HFFc6 (cell line): ENCODE results near the gene SCD5. TPM values are rescaled to one million over a fixed set of nuclear protein-coding genes. Genes with fewer than 3 reads are reported as not detected.

Experiments used
- DNase-seq: peaks from one replicate; pipeline ENCODE4 v3.0.0-alpha.2; 2018
- H3K27ac Mint-ChIP-seq: 2 replicates; pipeline ENCODE4 v1.8.0; 2020; ENCODE audit warnings: mild to moderate bottlenecking, mixed read lengths
- H3K27me3 Mint-ChIP-seq: 2 replicates; pipeline ENCODE4 v1.8.0; 2021; ENCODE audit warnings: mild to moderate bottlenecking, moderate library complexity, mixed read lengths; ENCODE audit not compliant: insufficient read depth
- H3K36me3 Mint-ChIP-seq: 2 replicates; pipeline ENCODE4 v1.8.0; 2021; ENCODE audit warnings: low read depth, mixed read lengths
- H3K4me1 Mint-ChIP-seq: 2 replicates; pipeline ENCODE4 v1.8.0; 2020; ENCODE audit warnings: low read depth, mixed read lengths
- H3K4me3 Mint-ChIP-seq: 2 replicates; pipeline ENCODE4 v1.8.0; 2020; ENCODE audit warnings: mild to moderate bottlenecking, moderate library complexity, mixed read lengths
- H3K9me3 Mint-ChIP-seq: 2 replicates; pipeline ENCODE4 v1.8.0; 2020; ENCODE audit warnings: mild to moderate bottlenecking, mixed read lengths
- total RNA-seq, 6 experiments: library from RNA; stranded (reverse); fragmentation: NEBNext Ultra II Directional; extraction: Animal tissue kit (Norgen Biotek cat#: 25700); gene quantifications; 2 replicates in 1 of 6; 3 replicates in 5 of 6; pipeline ENCODE4 v1.2.3, GENCODE V29; 2021
- TF ChIP-seq, protein P1 (sequence below): fragments of 200-600 bp; sonication (generic); IDR thresholded peaks from 2 replicates; pipeline ENCODE4 v1.5.0; 2021; ENCODE audit warnings: antibody characterized with exemption, mild to moderate bottlenecking

Gene SCD5
- total RNA-seq, 6 experiments from 2014 or later, result 28.4 to 36.4 (median 32.0) TPM

GRCh38 chr4:82801910-82802521 is 3.4 kb upstream of the SCD5 start:
- Mint-ChIP-seq H3K4me1 (peaks cover 16% of the 10 kb centered on the region), H3K27me3 (peaks cover 10% of the 10 kb centered on the region)
- DNase-seq, result no peak

DNA sequence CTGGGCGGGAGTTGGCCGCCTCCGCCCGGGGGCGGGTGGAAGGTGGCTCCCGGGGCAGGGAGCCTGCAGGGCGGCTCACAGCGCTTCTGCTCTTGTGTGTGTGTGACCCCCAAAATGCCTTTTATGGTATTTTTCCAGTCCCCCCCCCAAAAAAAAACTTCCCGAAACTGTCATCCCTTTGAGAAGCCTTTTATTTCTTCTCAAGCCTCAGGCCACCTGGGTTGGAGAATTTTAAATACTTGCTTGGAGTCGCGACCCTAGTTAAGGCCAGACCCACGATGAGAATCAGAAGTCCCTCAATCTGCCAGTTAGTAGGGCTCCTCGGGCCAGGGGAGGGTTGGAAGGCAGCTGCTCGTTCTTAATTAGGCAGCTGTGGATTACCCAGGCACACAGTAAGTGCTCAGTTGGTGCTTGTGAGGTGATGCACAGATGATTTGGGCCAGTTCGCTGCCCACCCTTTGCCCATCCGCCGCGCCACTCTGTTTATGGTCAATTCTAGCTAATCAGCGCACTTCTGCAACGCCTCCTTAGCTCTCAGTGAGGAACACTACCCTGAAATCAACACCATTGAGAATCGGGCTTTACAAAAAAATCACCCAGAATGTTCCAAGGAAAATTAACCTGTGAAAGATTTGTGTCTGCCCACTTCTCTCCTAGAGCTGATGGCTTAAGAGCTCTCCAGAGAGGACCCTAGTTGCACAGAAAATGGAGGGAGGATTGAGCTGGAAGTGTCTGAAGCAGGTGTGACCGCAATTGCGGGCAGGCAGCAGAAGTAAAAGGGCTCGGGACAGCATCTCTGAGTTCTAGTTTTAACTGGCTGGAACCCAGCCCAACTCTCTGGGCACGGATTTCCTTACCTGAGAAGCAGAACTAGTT is 648 bp upstream of the SCD5 start:
- no peak for DNase-seq
- H3K36me3 Mint-ChIP-seq, result no peaks in the 10 kb centered on the region
- H3K9me3 Mint-ChIP-seq, result no peaks in the 10 kb centered on the region
- no peak overlapping the region for H3K27ac Mint-ChIP-seq
- TF ChIP-seq, protein P1, sequence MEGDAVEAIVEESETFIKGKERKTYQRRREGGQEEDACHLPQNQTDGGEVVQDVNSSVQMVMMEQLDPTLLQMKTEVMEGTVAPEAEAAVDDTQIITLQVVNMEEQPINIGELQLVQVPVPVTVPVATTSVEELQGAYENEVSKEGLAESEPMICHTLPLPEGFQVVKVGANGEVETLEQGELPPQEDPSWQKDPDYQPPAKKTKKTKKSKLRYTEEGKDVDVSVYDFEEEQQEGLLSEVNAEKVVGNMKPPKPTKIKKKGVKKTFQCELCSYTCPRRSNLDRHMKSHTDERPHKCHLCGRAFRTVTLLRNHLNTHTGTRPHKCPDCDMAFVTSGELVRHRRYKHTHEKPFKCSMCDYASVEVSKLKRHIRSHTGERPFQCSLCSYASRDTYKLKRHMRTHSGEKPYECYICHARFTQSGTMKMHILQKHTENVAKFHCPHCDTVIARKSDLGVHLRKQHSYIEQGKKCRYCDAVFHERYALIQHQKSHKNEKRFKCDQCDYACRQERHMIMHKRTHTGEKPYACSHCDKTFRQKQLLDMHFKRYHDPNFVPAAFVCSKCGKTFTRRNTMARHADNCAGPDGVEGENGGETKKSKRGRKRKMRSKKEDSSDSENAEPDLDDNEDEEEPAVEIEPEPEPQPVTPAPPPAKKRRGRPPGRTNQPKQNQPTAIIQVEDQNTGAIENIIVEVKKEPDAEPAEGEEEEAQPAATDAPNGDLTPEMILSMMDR, result no peak; the same call in 1 of the 2 replicates
- peaks cover 9% of the 10 kb centered on the region for H3K27me3 Mint-ChIP-seq
- H3K4me3 Mint-ChIP-seq, result peak overlapping the region; percentile 90
- peaks cover 29% of the 10 kb centered on the region for H3K4me1 Mint-ChIP-seq

More at GRCh38 chr4:82801910-82802521, 3.4 kb upstream of the SCD5 start:
- H3K4me3 Mint-ChIP-seq, result no peak overlapping the region
- H3K36me3 Mint-ChIP-seq, result no peaks in the 10 kb centered on the region
- H3K9me3 Mint-ChIP-seq, result no peaks in the 10 kb centered on the region
- TF ChIP-seq, protein P1, result peak; percentile 75
- H3K27ac Mint-ChIP-seq, result no peak overlapping the region

- H3K36me3 Mint-ChIP-seq, result no peaks in the 10 kb centered on the region
- TF ChIP-seq, protein P1, result no peak
- H3K27me3 Mint-ChIP-seq, result peaks cover 9% of the 10 kb centered on the region
- no peak for DNase-seq
- no peaks in the 10 kb centered on the region for H3K9me3 Mint-ChIP-seq
- H3K27ac Mint-ChIP-seq, result peak overlapping the region; percentile 44
- H3K4me3 Mint-ChIP-seq, result peak overlapping the region; percentile 90
- H3K4me1 Mint-ChIP-seq, result peaks cover 46% of the 10 kb centered on the region
Observed at GRCh38 chr4:82797405-82798111, 1.0 kb downstream of the SCD5 start.

- H3K4me1 Mint-ChIP-seq, result peaks cover 50% of the 10 kb centered on the region
- H3K36me3 Mint-ChIP-seq, result no peaks in the 10 kb centered on the region
- no peak for DNase-seq
- peaks cover 9% of the 10 kb centered on the region for H3K27me3 Mint-ChIP-seq
- H3K9me3 Mint-ChIP-seq, result no peaks in the 10 kb centered on the region
- peak overlapping the region; percentile 90 for H3K4me3 Mint-ChIP-seq
- H3K27ac Mint-ChIP-seq, result peak overlapping the region; percentile 44; the same call in 1 of the 2 replicates
- TF ChIP-seq, protein P1, result no peak
Observed at GRCh38 chr4:82797040-82797404, 1.6 kb downstream of the SCD5 start.

GRCh38 chr4:82792912-82793649 is 5.5 kb downstream of the SCD5 start:
- Mint-ChIP-seq H3K4me3 (peak overlapping the region; percentile 27), H3K27me3 (peaks cover 4% of the 10 kb centered on the region; the same call in 1 of the 2 replicates), H3K4me1 (peaks cover 65% of the 10 kb centered on the region), H3K27ac (peak overlapping the region; percentile 81), H3K9me3 (no peaks in the 10 kb centered on the region), H3K36me3 (peaks cover 3% of the 10 kb centered on the region; the same call in 1 of the 2 replicates)
- TF ChIP-seq, protein P1, result no peak
- peak; percentile 29 for DNase-seq
